IMR-90 (cell line): ENCODE data around the gene CRTAC1.

Experiments used
- BHLHE40 ChIP-seq: fragments of 150-350 bp; IDR thresholded peaks from 2 replicates; pipeline ENCODE4 v1.6.1; 2016; ENCODE audit warnings: mild to moderate bottlenecking, low read depth, low read length
- CHD1 ChIP-seq: IDR thresholded peaks from 2 replicates; pipeline ENCODE4 v1.6.1; 2012; ENCODE audit warnings: low read depth, low read length, improper control_type of control experiment
- POLR2A ChIP-seq: IDR thresholded peaks from 2 replicates; pipeline ENCODE4 v1.6.1; 2012; ENCODE audit warnings: mild to moderate bottlenecking, low read depth, low read length
- RAD21 ChIP-seq: IDR thresholded peaks from 2 replicates; pipeline ENCODE4 v1.6.1; 2012; ENCODE audit warnings: low read length, improper control_type of control experiment
- SMC3 ChIP-seq: fragments of 150-350 bp; IDR thresholded peaks from 2 replicates; pipeline ENCODE4 v1.6.1; 2016; ENCODE audit warnings: low read depth, mild to moderate bottlenecking, antibody characterized with exemption, low read length, moderate library complexity
- TF ChIP-seq, protein P1 (sequence below): conservative IDR thresholded peaks from 2 replicates; pipeline ENCODE4 v1.5.1; 2012; ENCODE audit warnings: mild to moderate bottlenecking, low read depth, low read length, improper control_type of control experiment

DNA sequence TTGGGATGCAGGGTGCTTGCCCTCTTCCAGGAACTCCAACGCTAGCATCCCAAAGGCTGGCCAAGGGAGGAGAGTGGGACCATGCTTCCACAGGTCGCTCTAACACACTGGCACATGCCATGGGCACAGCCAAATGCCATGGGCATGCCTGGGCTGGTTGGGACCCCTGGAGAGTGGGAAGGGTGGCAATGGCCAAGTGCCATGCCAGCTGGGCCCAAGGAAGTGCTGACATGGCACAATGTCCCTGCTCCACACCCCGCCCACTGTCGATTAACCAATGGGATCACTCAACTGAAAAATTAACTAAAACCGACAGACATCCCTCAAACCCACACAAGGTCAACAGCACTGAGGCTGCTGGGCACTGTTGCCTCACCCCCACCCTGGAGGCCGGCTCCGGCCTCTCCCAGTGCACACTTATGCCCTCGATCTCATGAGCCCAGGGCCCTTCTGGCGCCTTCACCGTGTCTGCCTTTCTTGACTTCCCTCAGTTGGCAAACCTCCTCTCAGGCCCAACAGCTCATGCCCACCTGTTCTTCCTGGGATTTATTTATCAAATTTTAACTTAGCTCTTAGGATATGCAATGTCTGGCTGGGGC is 97.4 kb downstream of the CRTAC1 start:
- TF ChIP-seq, protein P1, sequence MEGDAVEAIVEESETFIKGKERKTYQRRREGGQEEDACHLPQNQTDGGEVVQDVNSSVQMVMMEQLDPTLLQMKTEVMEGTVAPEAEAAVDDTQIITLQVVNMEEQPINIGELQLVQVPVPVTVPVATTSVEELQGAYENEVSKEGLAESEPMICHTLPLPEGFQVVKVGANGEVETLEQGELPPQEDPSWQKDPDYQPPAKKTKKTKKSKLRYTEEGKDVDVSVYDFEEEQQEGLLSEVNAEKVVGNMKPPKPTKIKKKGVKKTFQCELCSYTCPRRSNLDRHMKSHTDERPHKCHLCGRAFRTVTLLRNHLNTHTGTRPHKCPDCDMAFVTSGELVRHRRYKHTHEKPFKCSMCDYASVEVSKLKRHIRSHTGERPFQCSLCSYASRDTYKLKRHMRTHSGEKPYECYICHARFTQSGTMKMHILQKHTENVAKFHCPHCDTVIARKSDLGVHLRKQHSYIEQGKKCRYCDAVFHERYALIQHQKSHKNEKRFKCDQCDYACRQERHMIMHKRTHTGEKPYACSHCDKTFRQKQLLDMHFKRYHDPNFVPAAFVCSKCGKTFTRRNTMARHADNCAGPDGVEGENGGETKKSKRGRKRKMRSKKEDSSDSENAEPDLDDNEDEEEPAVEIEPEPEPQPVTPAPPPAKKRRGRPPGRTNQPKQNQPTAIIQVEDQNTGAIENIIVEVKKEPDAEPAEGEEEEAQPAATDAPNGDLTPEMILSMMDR, result no peak
- TF ChIP-seq POLR2A (no peak), BHLHE40 (no peak), CHD1 (no peak), RAD21 (no peak), SMC3 (no peak)
